NCI-H2029 (cell line): ENCODE measurements around the gene CDH16.
"Not testable (repeated sequence)": the region's sequence is repeated elsewhere in the genome, so short reads cannot be mapped to it uniquely, and the experiment has no call there.

Experiments
- DNase-seq: peaks from one replicate; lab custom pipeline; 2025; lab: John Stamatoyannopoulos, UW

Gene CDH16

DNA sequence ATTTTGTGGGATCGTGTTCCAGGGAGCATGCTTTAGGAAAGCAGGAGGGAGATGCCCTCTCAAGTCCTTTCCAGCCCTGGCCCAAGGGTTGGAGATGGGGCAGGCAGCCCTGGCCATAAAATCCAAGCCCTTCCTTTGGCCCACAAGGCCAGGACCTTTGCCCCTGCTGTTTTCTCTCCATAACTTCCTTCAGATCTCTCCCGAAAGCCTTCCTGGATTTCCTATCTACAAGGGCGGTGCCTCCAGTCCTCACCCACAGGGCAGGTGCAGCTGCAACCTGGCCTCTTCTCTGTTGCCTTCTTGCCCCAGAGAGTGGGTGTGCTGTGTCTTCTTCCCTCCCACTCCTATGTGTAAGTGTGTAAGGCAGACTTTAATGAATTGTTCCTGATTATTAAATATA, 46.8 kb downstream of the CDH16 start:
- no peak for DNase-seq

DNA sequence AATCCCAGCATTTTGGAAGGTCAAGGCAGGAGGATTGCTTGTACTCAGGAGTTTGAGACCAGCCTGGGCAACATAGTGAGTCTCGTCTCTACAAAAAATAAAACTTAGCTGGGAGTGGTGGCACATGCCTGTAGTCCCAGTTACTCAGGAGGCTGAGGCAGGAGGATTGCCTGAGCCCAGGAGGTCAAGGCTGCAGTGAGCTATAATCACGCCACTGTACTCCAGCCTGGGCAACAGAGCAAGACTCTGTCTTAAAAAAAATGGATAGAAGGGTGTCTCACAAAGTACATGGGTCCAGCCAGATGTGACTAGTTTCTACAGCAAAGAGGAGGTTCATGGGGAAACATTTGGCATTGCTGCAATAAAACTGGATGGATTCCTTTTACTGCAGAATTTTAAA, 47.3 kb downstream of the CDH16 start:
- not testable (repeated sequence) for DNase-seq

DNA sequence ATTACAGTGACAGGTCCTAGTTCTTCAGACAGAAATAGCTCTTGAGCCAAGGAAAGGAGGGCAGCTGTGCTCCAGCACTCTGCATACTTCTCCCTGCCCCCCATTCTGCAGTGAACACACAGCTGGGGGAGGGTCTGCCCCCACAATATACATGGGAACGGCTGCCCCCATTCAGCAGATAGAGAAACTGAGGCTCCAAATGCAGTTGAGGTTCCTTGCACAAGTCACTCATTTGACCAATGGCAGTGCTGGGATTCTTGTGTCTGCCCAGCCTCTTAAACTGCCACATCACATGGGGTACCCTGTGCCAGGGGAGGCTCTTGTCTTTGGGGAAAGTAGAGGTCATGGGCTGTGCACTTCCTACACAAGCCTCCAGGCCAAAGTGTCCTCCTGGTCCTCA, 49.3 kb downstream of the CDH16 start:
- DNase-seq, result no peak

DNA sequence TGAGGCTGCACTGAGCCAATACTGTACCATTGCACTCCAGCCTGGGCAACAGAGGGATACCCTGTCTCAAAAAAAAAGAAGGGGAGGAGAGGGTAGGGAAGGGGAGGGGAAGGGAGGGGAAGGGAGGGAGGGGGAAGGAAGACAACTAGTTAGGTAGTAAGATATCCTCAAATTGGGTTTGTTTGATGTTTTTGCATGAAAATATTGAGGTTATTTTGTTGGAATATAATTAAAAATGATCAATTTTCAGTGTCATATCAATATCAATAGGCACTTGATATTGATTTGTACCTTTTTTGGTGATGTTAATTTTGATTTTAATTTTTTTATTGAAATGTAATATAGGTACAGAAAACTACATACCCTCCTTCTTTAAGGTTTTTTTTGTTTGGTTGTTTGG, 55.0 kb downstream of the CDH16 start:
- no peak for DNase-seq

DNA sequence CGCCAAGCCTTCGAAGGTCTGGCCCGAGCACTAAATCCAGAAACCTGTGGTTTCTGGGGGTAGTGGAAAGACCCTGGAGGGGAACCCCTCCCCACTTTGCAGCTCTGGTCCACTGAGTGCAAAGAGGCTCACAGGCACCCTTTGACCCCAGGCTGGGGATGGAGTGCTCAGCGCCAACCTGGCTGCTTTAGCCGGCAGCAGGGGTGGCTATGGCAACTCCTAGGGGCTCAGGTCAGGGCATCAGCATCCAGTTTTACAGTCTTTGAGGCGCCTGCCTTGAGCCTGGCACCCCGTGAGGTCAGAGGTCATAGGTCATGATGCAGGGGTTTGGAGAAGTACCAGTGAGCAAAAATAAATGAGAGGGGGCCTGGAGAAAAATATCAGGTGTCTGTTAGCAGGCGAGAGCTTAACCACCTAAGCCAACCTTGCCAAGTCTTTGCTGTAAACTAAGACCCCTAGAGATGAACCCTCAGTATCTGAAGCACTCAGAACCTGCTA, 56.6 kb downstream of the CDH16 start:
- DNase-seq, result no peak

DNA sequence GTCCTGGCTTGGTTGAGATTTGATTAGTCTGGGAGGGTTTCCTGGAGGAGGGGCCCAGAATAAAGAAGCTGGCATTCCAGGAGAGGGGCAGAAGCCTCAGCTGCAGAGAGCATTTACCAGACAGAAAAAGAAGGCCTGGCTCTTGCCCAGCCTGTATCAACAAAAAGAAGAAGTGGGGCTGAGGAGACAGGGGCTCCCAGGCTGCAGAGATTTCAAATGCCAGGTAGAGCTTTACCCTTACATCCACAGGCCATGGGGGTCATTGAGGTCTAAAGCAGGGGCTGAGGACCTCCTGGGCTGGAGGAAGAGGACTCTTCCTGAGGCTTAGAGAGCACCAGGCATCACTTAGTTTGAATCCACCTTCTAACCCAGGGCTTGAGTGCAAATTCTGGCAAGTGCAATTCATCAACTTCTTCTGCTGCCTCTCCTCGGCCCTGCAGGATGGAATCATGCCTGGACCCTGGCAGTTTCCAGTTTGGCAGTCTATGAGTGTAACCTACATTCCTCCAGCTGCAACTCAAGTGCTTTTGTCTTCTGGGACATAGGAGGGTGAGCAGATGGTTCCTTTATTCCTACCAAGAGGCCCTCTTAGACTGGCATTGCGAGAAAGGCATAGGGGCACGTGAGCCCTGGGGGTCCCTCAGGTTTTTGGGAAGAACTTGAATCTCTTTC, 59.2 kb downstream of the CDH16 start:
- DNase-seq, result peak; percentile 9

DNA sequence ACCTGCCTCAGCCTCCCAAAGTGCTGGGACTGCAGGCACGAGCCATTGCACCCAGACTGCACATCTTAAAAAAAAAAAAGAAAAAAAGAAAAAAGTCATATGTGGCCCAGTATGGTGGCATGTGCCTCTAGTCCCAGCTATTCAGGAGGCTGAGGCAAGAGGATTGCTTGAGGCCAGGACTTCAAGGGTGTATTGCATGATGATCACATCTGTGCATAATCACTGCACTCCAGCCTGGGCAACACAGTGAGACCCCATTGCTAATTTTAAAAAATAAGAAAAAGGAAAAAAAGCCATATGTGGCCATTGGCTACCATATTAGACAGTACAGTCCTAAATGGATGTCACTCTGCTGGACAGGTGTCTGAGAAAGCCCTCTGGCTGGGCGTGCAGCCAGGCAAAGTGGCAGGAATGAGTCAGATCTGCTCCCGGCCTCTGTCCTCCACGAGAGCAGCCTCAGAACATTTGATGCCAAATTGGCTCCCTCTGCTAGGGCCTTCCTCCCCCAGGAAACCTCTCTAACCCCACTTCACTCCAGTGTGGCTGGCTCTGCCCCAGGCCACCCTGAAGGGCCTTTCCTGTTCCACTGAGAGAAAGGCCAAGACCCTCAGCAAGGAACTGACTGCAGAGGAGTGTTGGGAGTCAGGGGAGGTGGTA, 59.8 kb downstream of the CDH16 start:
- DNase-seq, result peak; percentile 80
